Measurements from ENCODE around the gene NMT2.
"Not testable (repeated sequence)": the region's sequence is repeated elsewhere in the genome, so short reads cannot be mapped to it uniquely, and the experiment has no call there.

The NMT2 gene

DNA sequence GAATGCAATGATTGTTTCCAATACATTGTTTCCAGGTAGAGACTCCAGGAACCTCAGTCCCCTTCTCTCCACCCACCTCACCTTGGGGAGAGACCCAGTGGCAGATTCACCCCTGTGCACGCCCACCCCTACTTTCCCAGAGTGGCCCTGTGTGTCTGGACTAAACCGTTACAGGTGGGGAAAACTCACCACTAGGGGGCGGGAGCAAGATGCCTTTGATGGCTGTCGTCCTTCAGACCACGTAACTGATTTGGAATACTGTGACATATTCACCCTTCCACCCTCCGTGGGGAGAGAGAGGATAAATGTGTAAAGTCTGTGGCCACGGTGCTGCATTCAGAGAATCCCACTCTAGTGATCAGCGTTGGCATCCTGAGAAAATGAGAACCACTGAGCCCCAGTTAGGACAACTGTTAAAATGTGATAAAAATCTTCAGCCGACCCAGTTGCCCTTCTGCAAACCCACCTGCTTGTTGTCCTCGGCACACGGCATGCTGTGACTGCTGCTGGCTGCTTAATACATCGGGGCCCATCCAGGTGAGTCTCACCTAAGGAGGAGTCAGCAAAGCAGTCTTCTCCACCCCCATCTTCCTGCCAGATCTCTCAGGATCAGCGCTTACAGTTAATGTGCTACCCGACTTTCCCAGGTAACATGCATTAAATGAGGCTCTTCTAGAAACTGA lies 41.5 kb upstream of the NMT2 start:
- DNase-seq (ENCODE audit: low read depth) = peak; percentile 82
- TF ChIP-seq, protein P1, sequence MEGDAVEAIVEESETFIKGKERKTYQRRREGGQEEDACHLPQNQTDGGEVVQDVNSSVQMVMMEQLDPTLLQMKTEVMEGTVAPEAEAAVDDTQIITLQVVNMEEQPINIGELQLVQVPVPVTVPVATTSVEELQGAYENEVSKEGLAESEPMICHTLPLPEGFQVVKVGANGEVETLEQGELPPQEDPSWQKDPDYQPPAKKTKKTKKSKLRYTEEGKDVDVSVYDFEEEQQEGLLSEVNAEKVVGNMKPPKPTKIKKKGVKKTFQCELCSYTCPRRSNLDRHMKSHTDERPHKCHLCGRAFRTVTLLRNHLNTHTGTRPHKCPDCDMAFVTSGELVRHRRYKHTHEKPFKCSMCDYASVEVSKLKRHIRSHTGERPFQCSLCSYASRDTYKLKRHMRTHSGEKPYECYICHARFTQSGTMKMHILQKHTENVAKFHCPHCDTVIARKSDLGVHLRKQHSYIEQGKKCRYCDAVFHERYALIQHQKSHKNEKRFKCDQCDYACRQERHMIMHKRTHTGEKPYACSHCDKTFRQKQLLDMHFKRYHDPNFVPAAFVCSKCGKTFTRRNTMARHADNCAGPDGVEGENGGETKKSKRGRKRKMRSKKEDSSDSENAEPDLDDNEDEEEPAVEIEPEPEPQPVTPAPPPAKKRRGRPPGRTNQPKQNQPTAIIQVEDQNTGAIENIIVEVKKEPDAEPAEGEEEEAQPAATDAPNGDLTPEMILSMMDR (IDR thresholded peaks at IDR 0.05; ENCODE audit: insufficient read depth, low read depth, low read length, missing control alignments) = peak; percentile 94
- H3K4me3 ChIP-seq (ENCODE audit: low read depth, low read length) = no peak overlapping the region

DNA sequence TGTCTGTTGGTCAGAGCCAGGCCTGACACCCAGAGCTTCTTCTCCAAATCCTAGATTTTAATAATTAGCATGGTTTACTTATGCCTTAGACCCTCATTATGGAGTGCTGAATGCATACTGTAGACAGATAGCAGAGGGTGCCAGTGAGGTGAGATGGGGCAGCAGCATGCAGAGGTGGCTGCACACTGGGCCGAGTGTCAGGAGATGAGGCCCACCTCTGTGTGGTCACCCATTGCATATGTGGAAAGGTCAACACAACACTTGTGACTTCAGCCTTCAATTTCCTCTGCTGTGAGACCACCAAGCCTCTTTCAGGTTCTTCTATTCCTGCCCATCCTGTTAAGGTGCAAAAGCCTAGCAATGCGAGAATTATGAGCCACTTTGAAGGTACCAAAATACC lies 39.7 kb upstream of the NMT2 start:
- DNase-seq (ENCODE audit: low read depth) = no peak
- H3K4me3 ChIP-seq (ENCODE audit: low read depth, low read length) = no peak overlapping the region
- TF ChIP-seq, protein P1 (IDR thresholded peaks at IDR 0.05; ENCODE audit: insufficient read depth, low read depth, low read length, missing control alignments) = no peak

DNA sequence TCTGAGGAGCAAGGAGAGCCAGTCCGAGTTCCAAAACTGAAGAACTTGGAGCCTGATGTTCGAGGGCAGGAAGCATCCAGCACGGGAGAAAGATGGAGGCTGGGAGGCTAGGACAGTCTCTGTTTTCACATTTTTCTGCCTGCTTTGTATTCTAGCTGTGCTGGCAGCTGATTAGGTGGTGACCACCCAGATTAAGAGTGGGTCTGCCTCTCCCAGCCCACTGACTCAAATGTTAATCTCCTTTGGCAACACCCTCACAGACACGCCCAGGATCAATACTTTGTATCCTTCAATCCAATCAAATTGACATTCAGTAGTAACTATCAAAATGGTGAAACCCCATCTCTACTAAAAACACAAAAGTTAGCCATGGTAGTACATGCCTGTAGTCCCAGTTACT lies 38.9 kb upstream of the NMT2 start:
- DNase-seq (ENCODE audit: low read depth); H3K4me3 ChIP-seq (ENCODE audit: low read depth, low read length): not testable (repeated sequence)

DNA sequence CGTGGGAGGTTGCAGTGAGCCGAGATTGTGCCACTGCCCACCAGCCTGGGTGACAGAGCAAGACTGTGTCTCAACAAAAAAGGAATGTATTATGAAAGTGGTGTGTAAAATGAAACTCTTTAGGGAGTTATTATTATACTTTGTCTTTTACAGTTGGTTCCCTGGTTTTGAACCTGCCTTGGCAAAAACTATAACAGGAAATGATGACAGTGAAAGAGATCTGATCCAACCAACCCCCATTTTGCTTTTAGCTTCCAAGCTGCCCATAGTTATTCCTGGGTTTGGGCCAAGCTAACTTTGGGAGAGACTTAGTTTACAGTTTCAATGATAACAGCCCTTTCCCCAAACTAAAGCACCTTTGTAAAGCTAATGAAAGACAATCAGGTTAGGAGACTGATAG lies 34.1 kb upstream of the NMT2 start:
- H3K4me3 ChIP-seq (ENCODE audit: low read depth, low read length) = no peak overlapping the region
- TF ChIP-seq, protein P1 (IDR thresholded peaks at IDR 0.05; ENCODE audit: insufficient read depth, low read depth, low read length, missing control alignments) = no peak
- no peak for DNase-seq (ENCODE audit: low read depth)

DNA sequence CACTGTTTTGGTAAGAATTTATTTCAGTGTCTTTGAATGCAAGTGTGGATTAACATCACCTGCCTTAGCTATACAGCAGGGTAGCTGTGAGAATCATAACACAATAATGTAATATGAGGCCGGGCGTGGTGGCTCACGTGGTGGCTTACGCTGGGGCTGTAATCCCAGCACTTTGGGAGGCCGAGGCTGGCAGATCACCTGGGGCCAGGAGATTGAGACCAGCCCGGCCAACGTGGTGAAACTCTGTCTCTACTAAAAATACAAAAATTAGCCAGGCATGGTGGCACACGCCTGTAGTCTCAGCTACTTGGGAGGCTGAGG lies 33.8 kb upstream of the NMT2 start:
- DNase-seq (ENCODE audit: low read depth); H3K4me3 ChIP-seq (ENCODE audit: low read depth, low read length): not testable (repeated sequence)

DNA sequence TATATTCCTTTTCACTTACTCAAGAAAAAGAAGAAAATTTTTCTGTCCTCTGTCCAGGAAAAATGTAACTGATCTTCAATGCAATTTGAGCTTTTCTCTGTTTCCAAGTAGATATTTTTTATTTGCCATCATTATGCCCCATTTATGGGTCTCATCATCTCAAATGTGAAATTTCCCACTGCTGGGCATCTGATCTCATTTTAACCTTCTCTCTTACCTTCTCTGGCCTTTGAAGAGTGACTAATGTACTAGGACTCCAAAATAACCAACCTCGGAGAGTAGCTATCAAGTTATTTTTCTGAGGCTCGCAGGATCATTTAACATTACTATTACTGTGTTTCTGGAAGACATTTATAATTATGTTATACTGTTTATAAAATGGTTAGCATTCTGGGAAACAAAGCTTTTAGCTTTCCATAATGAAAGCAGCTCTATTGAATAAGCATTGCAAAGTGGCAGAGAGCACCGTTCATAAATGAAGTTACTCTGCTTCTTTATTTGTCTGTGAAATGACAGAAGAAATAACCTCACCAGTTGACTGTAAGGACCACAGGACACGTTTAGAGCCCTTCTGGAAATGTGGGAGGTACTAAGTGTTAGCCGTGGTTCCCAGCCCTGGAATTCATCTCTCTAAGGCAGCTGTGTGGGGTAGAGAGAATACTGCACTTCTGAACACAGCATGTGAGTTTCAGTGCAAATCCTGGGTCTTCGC lies 33.3 kb upstream of the NMT2 start:
- H3K4me3 ChIP-seq (ENCODE audit: low read depth, low read length) = no peak overlapping the region
- TF ChIP-seq, protein P1 (IDR thresholded peaks at IDR 0.05; ENCODE audit: insufficient read depth, low read depth, low read length, missing control alignments) = no peak
- no peak for DNase-seq (ENCODE audit: low read depth)

DNA sequence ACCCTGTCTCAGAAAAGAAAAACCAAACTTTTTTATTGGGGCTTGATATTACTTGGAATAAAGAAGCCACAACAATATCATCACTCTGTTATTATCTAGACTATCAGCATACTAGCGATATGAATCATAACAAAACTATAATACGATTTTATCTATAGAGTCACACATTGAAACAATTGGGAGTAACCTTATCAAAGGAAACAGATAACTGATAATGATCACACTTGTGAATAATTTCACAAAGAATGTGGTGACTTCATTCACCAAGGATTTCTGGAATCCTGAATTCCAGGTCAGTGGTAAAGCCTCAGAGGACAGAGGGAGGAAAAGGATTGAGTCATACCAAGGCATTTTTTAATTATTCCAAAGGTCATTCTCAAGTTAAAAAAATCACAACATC lies 32.1 kb upstream of the NMT2 start:
- TF ChIP-seq, protein P1 (IDR thresholded peaks at IDR 0.05; ENCODE audit: insufficient read depth, low read depth, low read length, missing control alignments) = no peak
- no peak overlapping the region for H3K4me3 ChIP-seq (ENCODE audit: low read depth, low read length)
- no peak for DNase-seq (ENCODE audit: low read depth)

DNA sequence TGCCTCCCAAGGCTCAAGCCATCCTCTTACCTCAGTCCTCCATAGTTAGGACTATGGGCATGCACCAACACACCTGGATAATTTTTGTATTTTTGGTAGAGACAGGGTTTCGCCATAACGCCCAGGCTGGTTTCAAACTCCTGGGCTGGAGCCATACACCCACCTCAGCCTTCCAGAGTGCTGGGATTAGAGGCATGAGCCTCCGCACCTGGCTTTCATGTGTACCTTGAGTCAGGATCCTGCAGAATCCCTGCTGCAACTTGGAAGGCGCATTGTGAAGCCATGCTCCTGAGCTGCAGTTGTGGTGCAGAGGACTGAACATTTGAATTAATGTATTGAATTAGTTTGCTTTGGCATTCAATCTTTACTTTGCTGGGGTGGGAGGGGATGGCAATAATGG lies 29.4 kb upstream of the NMT2 start:
- TF ChIP-seq, protein P1 (IDR thresholded peaks at IDR 0.05; ENCODE audit: insufficient read depth, low read depth, low read length, missing control alignments) = no peak

More for the DNA sequence above, 29.4 kb upstream of the NMT2 start:
- H3K4me3 ChIP-seq (ENCODE audit: low read depth, low read length) = no peak overlapping the region
- DNase-seq (ENCODE audit: low read depth) = no peak
